ENCODE data around the gene CDK15.

Gene CDK15

DNA sequence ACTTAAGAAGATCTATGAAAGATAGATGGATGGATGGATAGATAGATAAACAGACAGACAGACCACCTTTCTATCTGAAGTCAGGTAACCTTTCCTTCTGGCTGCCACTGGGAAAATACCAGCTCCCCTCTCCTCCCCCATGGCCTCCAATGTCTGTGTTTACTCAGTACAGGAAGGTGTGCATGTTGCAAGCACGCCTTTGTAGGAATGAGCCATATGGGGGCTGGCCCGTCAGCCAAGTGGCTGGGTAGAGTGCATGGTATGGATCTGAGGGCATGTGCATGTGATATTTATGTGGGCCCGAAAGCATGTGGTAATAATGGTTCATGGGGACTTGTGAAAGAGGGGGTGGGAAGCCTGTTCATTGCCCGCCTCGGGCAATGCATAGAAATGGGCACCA is 118.1 kb downstream of the CDK15 start:
- TF ChIP-seq CTCF (IDR thresholded peaks at IDR 0.05; ENCODE audit: borderline replicate concordance, control extremely low read depth, extremely low read depth, insufficient read depth, missing control alignments), result no peak
- DNase-seq (ENCODE audit: low spot score), result no peak
- in situ Hi-C loops (cut with MboI; ENCODE audit: low sequenced_read_pairs, unreplicated experiment), result no loop called here

DNA sequence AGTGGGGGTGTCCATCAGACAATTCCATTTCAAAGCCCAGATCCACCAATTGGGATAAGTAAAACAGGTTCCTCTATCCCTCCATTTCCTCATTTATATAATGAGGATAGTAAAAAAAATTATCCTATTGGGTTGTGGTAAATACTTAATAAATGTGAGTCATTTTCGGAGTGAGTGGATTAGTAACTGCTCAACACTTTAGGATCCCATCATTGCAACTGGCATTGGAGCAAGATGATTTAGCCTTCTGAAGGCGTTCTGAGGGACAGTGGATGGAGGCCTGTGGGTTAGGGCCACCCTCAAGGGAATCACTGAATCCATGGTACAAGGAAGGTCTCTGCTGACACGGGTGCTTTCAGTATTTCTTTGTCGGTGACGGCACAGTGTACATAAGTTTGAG is 118.7 kb downstream of the CDK15 start:
- no peak for TF ChIP-seq CTCF (IDR thresholded peaks at IDR 0.05; ENCODE audit: borderline replicate concordance, control extremely low read depth, extremely low read depth, insufficient read depth, missing control alignments)
- in situ Hi-C loops (cut with MboI; ENCODE audit: low sequenced_read_pairs, unreplicated experiment), result no loop called here

GRCh38 chr2:201926067-201926466 is 119.7 kb downstream of the CDK15 start:
- in situ Hi-C loops (cut with MboI; ENCODE audit: low sequenced_read_pairs, unreplicated experiment), result no loop called here
- no peak for DNase-seq (ENCODE audit: low spot score)

More for the DNA sequence above, 118.7 kb downstream of the CDK15 start:
- DNase-seq (ENCODE audit: low spot score), result no peak

GRCh38 chr2:201928363-201928762 is 122.0 kb downstream of the CDK15 start:
- no peak for TF ChIP-seq CTCF (IDR thresholded peaks at IDR 0.05; ENCODE audit: borderline replicate concordance, control extremely low read depth, extremely low read depth, insufficient read depth, missing control alignments)
- in situ Hi-C loops (cut with MboI; ENCODE audit: low sequenced_read_pairs, unreplicated experiment), result no loop called here
- no peak for DNase-seq (ENCODE audit: low spot score)

More at GRCh38 chr2:201926067-201926466, 119.7 kb downstream of the CDK15 start:
- no peak for TF ChIP-seq CTCF (IDR thresholded peaks at IDR 0.05; ENCODE audit: borderline replicate concordance, control extremely low read depth, extremely low read depth, insufficient read depth, missing control alignments)

DNA sequence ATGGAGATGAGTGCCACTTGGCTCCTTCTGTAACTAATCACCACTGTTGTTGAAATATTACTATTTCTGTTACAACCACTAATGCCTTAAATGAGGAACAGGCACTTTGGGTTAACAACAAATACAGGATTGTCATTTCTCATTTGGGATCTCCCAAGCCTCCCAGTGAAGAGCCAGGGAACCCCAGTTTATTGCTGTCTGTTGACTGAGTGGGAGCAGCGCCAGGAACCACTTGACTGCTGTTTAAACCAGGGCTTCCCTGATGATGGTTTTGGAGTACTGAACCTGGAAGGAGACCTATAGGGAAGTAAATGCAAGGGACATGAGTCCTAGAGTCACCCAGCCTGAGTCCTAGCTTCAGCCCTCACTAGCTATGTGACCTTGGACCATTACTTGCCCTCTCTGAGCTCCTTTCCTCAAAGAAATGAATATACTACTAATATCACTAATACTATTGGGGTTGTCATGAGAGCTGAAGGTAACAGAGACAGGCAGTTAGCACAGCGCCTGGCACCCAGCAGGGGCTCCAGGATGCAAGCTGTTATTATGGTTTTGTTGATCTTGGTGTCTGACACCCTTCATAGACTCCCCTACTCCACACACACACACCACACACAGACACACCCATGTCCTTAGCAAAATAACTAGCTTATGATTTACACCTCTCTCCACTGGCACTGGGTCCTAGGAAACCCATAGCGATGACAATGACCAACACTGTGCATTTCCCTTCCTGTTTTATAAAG is 123.1 kb downstream of the CDK15 start:
- no peak for DNase-seq (ENCODE audit: low spot score)
- TF ChIP-seq CTCF (IDR thresholded peaks at IDR 0.05; ENCODE audit: borderline replicate concordance, control extremely low read depth, extremely low read depth, insufficient read depth, missing control alignments), result no peak
- in situ Hi-C loops (cut with MboI; ENCODE audit: low sequenced_read_pairs, unreplicated experiment), result no loop called here

DNA sequence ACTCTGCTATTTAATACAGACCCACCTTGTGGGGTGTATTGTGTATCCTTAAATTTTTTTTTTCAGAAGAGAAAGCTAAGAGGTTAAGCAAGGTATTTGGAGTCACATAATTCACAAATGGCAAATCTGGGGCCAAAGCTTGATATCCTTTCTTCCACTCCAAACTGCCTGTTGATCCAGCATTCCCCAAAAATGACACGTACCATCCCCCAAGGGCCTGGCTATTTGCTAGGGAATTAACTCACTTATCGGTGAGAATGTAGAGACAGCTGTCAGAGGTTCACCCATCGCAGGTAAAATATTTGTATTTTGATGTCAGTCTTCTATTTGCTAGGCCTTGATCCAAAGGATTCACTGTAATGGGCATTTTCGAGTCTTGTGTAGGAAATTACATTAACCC is 123.7 kb downstream of the CDK15 start:
- no peak for DNase-seq (ENCODE audit: low spot score)
- no peak for TF ChIP-seq CTCF (IDR thresholded peaks at IDR 0.05; ENCODE audit: borderline replicate concordance, control extremely low read depth, extremely low read depth, insufficient read depth, missing control alignments)
- in situ Hi-C loops (cut with MboI; ENCODE audit: low sequenced_read_pairs, unreplicated experiment), result no loop called here
